ENCODE measurements around the gene ST6GALNAC1.

Gene ST6GALNAC1

GRCh38 chr17:76678330-76678729 is 34.8 kb upstream of the ST6GALNAC1 start:
- H2AFZ ChIP-seq (ENCODE audit: low read depth, low read length): no peak overlapping the region
- no peaks in the 10 kb centered on the region for H3K9me3 ChIP-seq (ENCODE audit: control insufficient read depth, low read length)
- H2BK12ac ChIP-seq (ENCODE audit: low read length in 2 of 2): peak overlapping the region in 1 of 2 experiments; percentile 46
- H3K23ac ChIP-seq (ENCODE audit: low read length in 2 of 2): peak overlapping the region in 1 of 2 experiments; percentile 24
- H3K9ac ChIP-seq (ENCODE audit: low read length): no peak overlapping the region
- H2BK5ac ChIP-seq (ENCODE audit: low read depth, low read length, poor library complexity, severe bottlenecking): no peak overlapping the region
- 83% methylated on average over 12 of the region's 12 CpGs for WGBS
- H3K4me1 ChIP-seq (ENCODE audit: control insufficient read depth, insufficient read depth, low read depth, low read length): peaks cover 16% of the 10 kb centered on the region
- H2BK120ac ChIP-seq (ENCODE audit: low read depth, low read length): no peak overlapping the region
- no peak overlapping the region for H4K8ac ChIP-seq (ENCODE audit: low read length)
- H3K4ac ChIP-seq (ENCODE audit: low read depth in 1 of 2, low read length in 2 of 2): no peak overlapping the region
- peaks cover 63 to 71% of the 10 kb centered on the region in 2 experiments for H3K36me3 ChIP-seq (ENCODE audit: control insufficient read depth in 1 of 2, insufficient read depth in 2 of 2, low read depth in 1 of 2, low read length in 2 of 2)
- no peak overlapping the region for H2AK5ac ChIP-seq (ENCODE audit: low read length, severe bottlenecking)
- no peak for DNase-seq
- no peak overlapping the region for H3K4me2 ChIP-seq (ENCODE audit: low read length, poor library complexity, severe bottlenecking)
- H2BK15ac ChIP-seq (ENCODE audit: low read depth, poor library complexity, severe bottlenecking): no peak overlapping the region
- H3K18ac ChIP-seq (ENCODE audit: low read depth in 1 of 2, low read length in 2 of 2): no peak overlapping the region
- no peak overlapping the region for H4K91ac ChIP-seq (ENCODE audit: low read length)
- H3K4me3 ChIP-seq (ENCODE audit: insufficient read depth in 1 of 2, low read depth in 1 of 2, low read length in 2 of 2): no peak overlapping the region
- no peaks in the 10 kb centered on the region for H3K27me3 ChIP-seq (ENCODE audit: control insufficient read depth in 1 of 2, insufficient read depth in 1 of 2, low read length in 2 of 2)
- peak overlapping the region in 1 of 2 experiments; percentile 49 for H3K14ac ChIP-seq (ENCODE audit: low read length in 2 of 2)
- H3K27ac ChIP-seq (ENCODE audit: low read length, poor library complexity, severe bottlenecking): no peak overlapping the region
- peaks cover 22% of the 10 kb centered on the region for H3K79me1 ChIP-seq (replicated peaks; ENCODE audit: low read length, poor library complexity, severe bottlenecking)

- DNase-seq: no peak
- Histone ChIP-seq H3K36me3 (ENCODE audit: control insufficient read depth in 1 of 2, insufficient read depth in 2 of 2, low read depth in 1 of 2, low read length in 2 of 2) (peaks cover 53 to 62% of the 10 kb centered on the region in 2 experiments), H3K79me1 (replicated peaks; ENCODE audit: low read length, poor library complexity, severe bottlenecking) (peaks cover 14% of the 10 kb centered on the region), H3K14ac (ENCODE audit: low read length in 2 of 2) (no peak overlapping the region), H3K27ac (ENCODE audit: low read length, poor library complexity, severe bottlenecking) (no peak overlapping the region), H3K23ac (ENCODE audit: low read length in 2 of 2) (no peak overlapping the region), H2AFZ (ENCODE audit: low read depth, low read length) (no peak overlapping the region), H2BK12ac (ENCODE audit: low read length in 2 of 2) (no peak overlapping the region), H3K9me3 (ENCODE audit: control insufficient read depth, low read length) (no peaks in the 10 kb centered on the region), H2AK5ac (ENCODE audit: low read length, severe bottlenecking) (no peak overlapping the region), H3K4ac (ENCODE audit: low read depth in 1 of 2, low read length in 2 of 2) (no peak overlapping the region), H2BK5ac (ENCODE audit: low read depth, low read length, poor library complexity, severe bottlenecking) (no peak overlapping the region), H2BK120ac (ENCODE audit: low read depth, low read length) (no peak overlapping the region), H3K9ac (ENCODE audit: low read length) (no peak overlapping the region), H3K4me1 (ENCODE audit: control insufficient read depth, insufficient read depth, low read depth, low read length) (peaks cover 9% of the 10 kb centered on the region), H2BK15ac (ENCODE audit: low read depth, poor library complexity, severe bottlenecking) (no peak overlapping the region), H3K18ac (ENCODE audit: low read depth in 1 of 2, low read length in 2 of 2) (no peak overlapping the region), H3K27me3 (ENCODE audit: control insufficient read depth in 1 of 2, insufficient read depth in 1 of 2, low read length in 2 of 2) (no peaks in the 10 kb centered on the region), H4K91ac (ENCODE audit: low read length) (no peak overlapping the region), H3K4me3 (ENCODE audit: insufficient read depth in 1 of 2, low read depth in 1 of 2, low read length in 2 of 2) (no peak overlapping the region), H3K4me2 (ENCODE audit: low read length, poor library complexity, severe bottlenecking) (no peak overlapping the region), H4K8ac (ENCODE audit: low read length) (no peak overlapping the region)
- WGBS: 97% methylated on average over 16 of the region's 16 CpGs
Measured at GRCh38 chr17:76677406-76677805, 33.8 kb upstream of the ST6GALNAC1 start.

GRCh38 chr17:76676629-76677028 is 33.1 kb upstream of the ST6GALNAC1 start:
- H3K4me2 ChIP-seq (ENCODE audit: low read length, poor library complexity, severe bottlenecking): no peak overlapping the region
- no peak overlapping the region for H3K27ac ChIP-seq (ENCODE audit: low read length, poor library complexity, severe bottlenecking)
- no peak overlapping the region for H2BK120ac ChIP-seq (ENCODE audit: low read depth, low read length)
- no peak overlapping the region for H2BK15ac ChIP-seq (ENCODE audit: low read depth, poor library complexity, severe bottlenecking)
- H3K79me1 ChIP-seq (replicated peaks; ENCODE audit: low read length, poor library complexity, severe bottlenecking): peaks cover 11% of the 10 kb centered on the region
- no peak overlapping the region for H3K23ac ChIP-seq (ENCODE audit: low read length in 2 of 2)
- no peak overlapping the region for H3K4me3 ChIP-seq (ENCODE audit: insufficient read depth in 1 of 2, low read depth in 1 of 2, low read length in 2 of 2)
- H3K14ac ChIP-seq (ENCODE audit: low read length in 2 of 2): no peak overlapping the region
- no peak overlapping the region for H4K91ac ChIP-seq (ENCODE audit: low read length)
- H3K36me3 ChIP-seq (ENCODE audit: control insufficient read depth in 1 of 2, insufficient read depth in 2 of 2, low read depth in 1 of 2, low read length in 2 of 2): peaks cover 46 to 61% of the 10 kb centered on the region in 2 experiments
- WGBS: 89% methylated on average over 6 of the region's 6 CpGs
- H3K4ac ChIP-seq (ENCODE audit: low read depth in 1 of 2, low read length in 2 of 2): no peak overlapping the region
- no peaks in the 10 kb centered on the region for H3K27me3 ChIP-seq (ENCODE audit: control insufficient read depth in 1 of 2, insufficient read depth in 1 of 2, low read length in 2 of 2)
- no peak overlapping the region for H3K18ac ChIP-seq (ENCODE audit: low read depth in 1 of 2, low read length in 2 of 2)
- H2BK5ac ChIP-seq (ENCODE audit: low read depth, low read length, poor library complexity, severe bottlenecking): no peak overlapping the region
- no peak overlapping the region for H2AFZ ChIP-seq (ENCODE audit: low read depth, low read length)
- H3K9ac ChIP-seq (ENCODE audit: low read length): no peak overlapping the region
- H4K8ac ChIP-seq (ENCODE audit: low read length): no peak overlapping the region
- no peaks in the 10 kb centered on the region for H3K9me3 ChIP-seq (ENCODE audit: control insufficient read depth, low read length)
- peaks cover 5% of the 10 kb centered on the region for H3K4me1 ChIP-seq (ENCODE audit: control insufficient read depth, insufficient read depth, low read depth, low read length)
- H2BK12ac ChIP-seq (ENCODE audit: low read length in 2 of 2): no peak overlapping the region
- DNase-seq: no peak
- no peak overlapping the region for H2AK5ac ChIP-seq (ENCODE audit: low read length, severe bottlenecking)

- Histone ChIP-seq H3K79me1 (replicated peaks; ENCODE audit: low read length, poor library complexity, severe bottlenecking) (peaks cover 6% of the 10 kb centered on the region), H2BK5ac (ENCODE audit: low read depth, low read length, poor library complexity, severe bottlenecking) (no peak overlapping the region), H2BK15ac (ENCODE audit: low read depth, poor library complexity, severe bottlenecking) (no peak overlapping the region), H2AFZ (ENCODE audit: low read depth, low read length) (no peak overlapping the region), H3K4me3 (ENCODE audit: insufficient read depth in 1 of 2, low read depth in 1 of 2, low read length in 2 of 2) (no peak overlapping the region), H3K4me1 (ENCODE audit: control insufficient read depth, insufficient read depth, low read depth, low read length) (peaks cover 9% of the 10 kb centered on the region), H2BK12ac (ENCODE audit: low read length in 2 of 2) (no peak overlapping the region), H3K9ac (ENCODE audit: low read length) (no peak overlapping the region), H3K14ac (ENCODE audit: low read length in 2 of 2) (no peak overlapping the region), H3K23ac (ENCODE audit: low read length in 2 of 2) (no peak overlapping the region), H3K18ac (ENCODE audit: low read depth in 1 of 2, low read length in 2 of 2) (no peak overlapping the region), H2AK5ac (ENCODE audit: low read length, severe bottlenecking) (no peak overlapping the region), H3K27me3 (ENCODE audit: control insufficient read depth in 1 of 2, insufficient read depth in 1 of 2, low read length in 2 of 2) (no peaks in the 10 kb centered on the region), H3K27ac (ENCODE audit: low read length, poor library complexity, severe bottlenecking) (no peak overlapping the region), H2BK120ac (ENCODE audit: low read depth, low read length) (no peak overlapping the region), H3K4ac (ENCODE audit: low read depth in 1 of 2, low read length in 2 of 2) (no peak overlapping the region), H4K91ac (ENCODE audit: low read length) (no peak overlapping the region), H3K9me3 (ENCODE audit: control insufficient read depth, low read length) (no peaks in the 10 kb centered on the region), H3K36me3 (ENCODE audit: control insufficient read depth in 1 of 2, insufficient read depth in 2 of 2, low read depth in 1 of 2, low read length in 2 of 2) (peaks cover 38 to 57% of the 10 kb centered on the region in 2 experiments), H3K4me2 (ENCODE audit: low read length, poor library complexity, severe bottlenecking) (no peak overlapping the region), H4K8ac (ENCODE audit: low read length) (no peak overlapping the region)
- DNase-seq: no peak
- WGBS: 96% methylated on average over 6 of the region's 6 CpGs
Measured at GRCh38 chr17:76675648-76676047, 32.1 kb upstream of the ST6GALNAC1 start.

All from mesenchymal stem cell (in vitro differentiated cells and primary cell).